GM19099 (cell line): ENCODE data around the gene DNAAF5.

ENCODE experiments used
- POLR2A ChIP-seq: IDR thresholded peaks from 3 replicates; pipeline ENCODE4 v1.6.1; 2011; ENCODE audit warnings: low read depth; ENCODE audit not compliant: insufficient read length; ENCODE audit errors: extremely low read depth

Gene DNAAF5

GRCh38 chr7:732094-732541 is 5.6 kb downstream of the DNAAF5 start:
- TF ChIP-seq POLR2A: no peak

GRCh38 chr7:732556-732955 is 6.1 kb downstream of the DNAAF5 start:
- TF ChIP-seq POLR2A: no peak

GRCh38 chr7:734214-734613 is 7.7 kb downstream of the DNAAF5 start:
- no peak for TF ChIP-seq POLR2A

DNA sequence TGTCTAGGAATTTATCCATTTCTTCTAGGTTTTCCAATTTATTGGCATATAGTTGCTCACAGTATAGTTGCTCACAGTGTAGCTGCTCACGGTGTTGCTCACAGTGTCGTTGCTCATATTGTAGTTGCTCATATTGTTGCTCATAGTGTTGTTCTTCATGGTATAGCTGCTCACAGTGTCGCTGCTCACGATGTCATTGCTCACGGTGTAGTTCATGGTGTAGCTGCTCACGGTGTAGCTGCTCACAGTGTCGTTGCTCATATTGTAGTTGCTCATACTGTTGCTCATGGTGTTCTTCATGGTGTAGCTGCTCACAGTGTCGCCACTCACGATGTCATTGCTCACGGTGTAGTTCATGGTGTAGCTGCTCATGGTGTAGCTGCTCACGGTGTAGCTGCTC is 8.3 kb downstream of the DNAAF5 start:
- no peak for TF ChIP-seq POLR2A

GRCh38 chr7:738241-738640 is 11.7 kb downstream of the DNAAF5 start:
- no peak for TF ChIP-seq POLR2A

GRCh38 chr7:738723-739454 is 12.4 kb downstream of the DNAAF5 start:
- TF ChIP-seq POLR2A: no peak

DNA sequence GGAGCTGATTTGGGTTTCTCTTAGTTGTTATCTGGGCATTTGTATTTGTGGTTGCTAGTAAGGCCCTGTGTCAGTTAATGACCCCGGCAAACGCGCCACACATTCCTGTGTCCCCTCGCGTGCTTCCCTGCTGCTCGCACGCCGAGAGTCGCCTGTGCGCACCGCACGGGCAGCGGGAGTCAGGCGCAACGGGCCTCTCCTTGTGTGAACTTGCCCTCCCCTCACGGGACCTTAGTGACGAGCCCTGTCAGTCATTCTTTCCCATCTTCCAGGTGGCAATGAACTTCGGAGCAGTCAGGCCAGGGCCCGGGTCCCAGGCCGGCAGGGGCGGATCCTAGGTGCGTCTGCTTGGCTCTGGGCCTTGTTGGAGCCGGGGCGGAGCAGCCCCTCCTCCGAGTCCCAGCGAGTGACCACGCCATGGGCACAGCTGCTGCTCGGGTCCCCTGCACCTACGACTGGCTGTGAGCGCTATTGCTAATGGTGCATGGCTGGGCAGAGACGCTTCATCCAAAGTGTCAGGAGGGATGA is 13.0 kb downstream of the DNAAF5 start:
- TF ChIP-seq POLR2A: no peak

DNA sequence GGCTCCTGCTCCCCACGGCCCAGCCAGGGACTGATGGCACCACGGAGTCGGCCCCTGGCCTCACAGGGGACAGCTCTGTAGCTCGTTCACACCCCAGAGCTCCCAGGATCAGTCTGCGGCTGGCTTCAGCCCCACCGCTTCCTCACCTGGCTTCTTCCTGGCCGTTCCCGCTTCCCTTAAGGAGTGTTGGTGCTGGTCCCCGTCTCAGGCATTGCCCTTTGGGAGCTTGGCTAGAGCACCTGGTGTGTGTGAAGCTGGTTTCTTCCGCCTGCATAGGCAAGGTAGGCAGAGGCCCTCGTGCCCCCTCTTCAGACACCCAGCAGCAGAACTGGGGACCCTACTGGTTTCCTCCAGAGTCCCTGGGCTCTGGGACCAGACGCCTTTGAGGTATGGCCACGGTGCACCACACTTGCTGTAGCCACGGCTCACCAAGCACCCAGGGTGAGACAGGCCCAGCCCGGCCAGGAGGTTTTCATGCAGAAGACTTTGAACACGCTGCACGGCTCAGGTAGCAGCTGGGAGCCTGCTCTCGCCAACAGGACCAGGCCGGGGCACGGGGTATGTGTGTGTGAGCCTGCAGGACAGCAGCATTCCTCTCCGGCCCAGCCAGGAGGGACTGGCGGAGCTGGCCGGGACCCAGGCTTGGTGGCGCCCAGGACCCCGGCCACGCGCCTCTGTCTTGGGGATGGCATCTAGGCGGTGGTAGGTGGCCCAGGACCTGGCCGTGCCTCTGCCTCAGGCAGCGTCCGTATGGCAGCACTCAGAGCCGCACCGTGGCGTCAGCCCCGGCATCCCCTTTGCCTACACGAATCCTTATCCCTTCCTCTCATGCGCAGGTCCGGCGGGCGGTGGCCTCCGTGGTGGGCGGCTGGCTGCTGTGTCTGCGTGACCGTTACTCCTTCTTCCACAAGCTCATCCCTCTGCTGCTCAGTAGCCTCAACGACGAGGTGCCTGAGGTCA is 13.8 kb downstream of the DNAAF5 start:
- TF ChIP-seq POLR2A: no peak

GRCh38 chr7:741191-741671 is 14.7 kb downstream of the DNAAF5 start:
- no peak for TF ChIP-seq POLR2A

GRCh38 chr7:741850-742249 is 15.4 kb downstream of the DNAAF5 start:
- TF ChIP-seq POLR2A: no peak

- no peak for TF ChIP-seq POLR2A
Observed at GRCh38 chr7:742791-743190, 16.3 kb downstream of the DNAAF5 start.

GRCh38 chr7:744854-745430 is 18.4 kb downstream of the DNAAF5 start:
- TF ChIP-seq POLR2A: no peak

DNA sequence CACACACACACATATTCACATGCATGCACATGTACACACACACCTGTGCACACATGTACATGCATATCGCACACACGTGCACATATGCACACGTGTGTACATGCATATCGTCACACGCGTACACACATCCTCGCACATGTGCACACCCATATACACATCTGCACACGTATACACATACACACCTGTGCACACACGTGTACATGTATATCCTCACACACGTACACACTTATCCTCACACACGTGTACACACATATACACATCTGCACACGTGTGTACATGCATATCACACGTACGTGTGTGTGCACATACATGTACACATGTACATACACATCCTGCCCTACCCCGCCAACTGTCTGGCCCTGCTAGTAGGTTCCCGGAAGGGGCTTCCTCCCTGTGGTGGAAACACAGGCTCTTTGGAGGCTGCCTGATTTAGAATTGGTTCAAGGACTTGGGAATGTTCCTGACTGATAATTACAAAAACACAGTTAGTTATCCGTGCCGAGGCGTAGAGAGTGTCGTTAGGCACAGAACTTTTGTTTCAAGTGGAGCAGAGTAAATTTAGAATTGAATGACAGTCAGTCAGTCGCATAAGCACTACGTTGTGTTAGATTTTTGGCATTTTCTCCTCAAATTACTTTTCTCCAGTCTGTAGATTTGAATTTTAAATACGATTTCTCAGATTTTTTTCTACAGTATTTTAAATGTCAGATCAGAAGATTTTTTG is 19.1 kb downstream of the DNAAF5 start:
- no peak for TF ChIP-seq POLR2A

- no peak for TF ChIP-seq POLR2A
Observed at GRCh38 chr7:746155-747061, 19.9 kb downstream of the DNAAF5 start.

GRCh38 chr7:747186-747585 is 20.7 kb downstream of the DNAAF5 start:
- TF ChIP-seq POLR2A: no peak
